SH-SY5Y (cell line): ENCODE measurements around the gene RBP4.

Experiments used
- GATA2 ChIP-seq: IDR thresholded peaks from 2 replicates; pipeline ENCODE4 v1.6.1; 2011; ENCODE audit warnings: mild to moderate bottlenecking, low read depth, low read length
- GATA3 ChIP-seq: IDR thresholded peaks from 2 replicates; pipeline ENCODE4 v1.6.1; 2011; ENCODE audit warnings: low read depth, mild to moderate bottlenecking, low read length, moderate library complexity

- TF ChIP-seq GATA3 (no peak), GATA2 (no peak)
Observed at GRCh38 chr10:93597075-93597599, 3.9 kb downstream of the RBP4 start.
